Neural cell (in vitro differentiated cells): Measurements from ENCODE around the gene XXYLT1.

Experiments used
- EZH2 ChIP-seq: fragments of 200-600, 300-800 bp; shearing (Covaris generic), sonication (generic); IDR thresholded peaks from 2 replicates; pipeline ENCODE4 v1.6.1; 2014; ENCODE audit warnings: antibody characterized with exemption, low read length, borderline replicate concordance, mild to moderate bottlenecking; ENCODE audit not compliant: insufficient read depth, poor library complexity, severe bottlenecking
- RAD21 ChIP-seq: fragments of 450-650 bp; conservative IDR thresholded peaks from 2 replicates; pipeline ENCODE4 v1.6.1; 2014; ENCODE audit warnings: antibody characterized with exemption, mild to moderate bottlenecking, moderate library complexity
- TF ChIP-seq, protein P1 (sequence below): fragments of 450-650 bp; IDR thresholded peaks from 2 replicates; pipeline ENCODE4 v1.5.1; 2014; ENCODE audit warnings: antibody characterized with exemption, mild to moderate bottlenecking, moderate library complexity; ENCODE audit not compliant: poor library complexity, severe bottlenecking
- TF ChIP-seq, protein P2 (sequence below): IDR thresholded peaks from 2 replicates; pipeline ENCODE4 v1.6.1; 2012; ENCODE audit warnings: borderline replicate concordance

DNA sequence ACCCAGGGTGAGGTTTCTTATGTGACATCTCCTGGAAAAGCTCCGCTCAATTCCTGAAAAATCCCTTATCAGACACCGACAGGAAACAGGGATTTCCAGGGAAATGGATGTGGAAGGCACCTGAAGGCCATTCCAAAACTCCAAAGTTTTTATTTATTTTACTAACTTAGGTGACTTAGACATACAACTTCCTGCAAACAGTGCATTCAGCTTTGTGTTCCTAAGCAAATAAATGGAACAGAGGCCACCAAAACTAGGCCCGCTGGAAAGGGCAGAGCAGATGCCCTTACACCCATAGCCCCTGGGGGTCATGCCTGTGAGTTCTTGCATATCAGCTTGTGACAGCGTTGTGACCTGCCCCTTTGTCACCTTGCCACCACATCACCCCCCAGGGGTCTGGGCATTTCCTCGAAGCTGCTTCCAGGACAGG, 239.4 kb downstream of the XXYLT1 start:
- TF ChIP-seq, protein P1, sequence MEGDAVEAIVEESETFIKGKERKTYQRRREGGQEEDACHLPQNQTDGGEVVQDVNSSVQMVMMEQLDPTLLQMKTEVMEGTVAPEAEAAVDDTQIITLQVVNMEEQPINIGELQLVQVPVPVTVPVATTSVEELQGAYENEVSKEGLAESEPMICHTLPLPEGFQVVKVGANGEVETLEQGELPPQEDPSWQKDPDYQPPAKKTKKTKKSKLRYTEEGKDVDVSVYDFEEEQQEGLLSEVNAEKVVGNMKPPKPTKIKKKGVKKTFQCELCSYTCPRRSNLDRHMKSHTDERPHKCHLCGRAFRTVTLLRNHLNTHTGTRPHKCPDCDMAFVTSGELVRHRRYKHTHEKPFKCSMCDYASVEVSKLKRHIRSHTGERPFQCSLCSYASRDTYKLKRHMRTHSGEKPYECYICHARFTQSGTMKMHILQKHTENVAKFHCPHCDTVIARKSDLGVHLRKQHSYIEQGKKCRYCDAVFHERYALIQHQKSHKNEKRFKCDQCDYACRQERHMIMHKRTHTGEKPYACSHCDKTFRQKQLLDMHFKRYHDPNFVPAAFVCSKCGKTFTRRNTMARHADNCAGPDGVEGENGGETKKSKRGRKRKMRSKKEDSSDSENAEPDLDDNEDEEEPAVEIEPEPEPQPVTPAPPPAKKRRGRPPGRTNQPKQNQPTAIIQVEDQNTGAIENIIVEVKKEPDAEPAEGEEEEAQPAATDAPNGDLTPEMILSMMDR: no peak
- TF ChIP-seq EZH2 (no peak), RAD21 (no peak)
- TF ChIP-seq, protein P2, sequence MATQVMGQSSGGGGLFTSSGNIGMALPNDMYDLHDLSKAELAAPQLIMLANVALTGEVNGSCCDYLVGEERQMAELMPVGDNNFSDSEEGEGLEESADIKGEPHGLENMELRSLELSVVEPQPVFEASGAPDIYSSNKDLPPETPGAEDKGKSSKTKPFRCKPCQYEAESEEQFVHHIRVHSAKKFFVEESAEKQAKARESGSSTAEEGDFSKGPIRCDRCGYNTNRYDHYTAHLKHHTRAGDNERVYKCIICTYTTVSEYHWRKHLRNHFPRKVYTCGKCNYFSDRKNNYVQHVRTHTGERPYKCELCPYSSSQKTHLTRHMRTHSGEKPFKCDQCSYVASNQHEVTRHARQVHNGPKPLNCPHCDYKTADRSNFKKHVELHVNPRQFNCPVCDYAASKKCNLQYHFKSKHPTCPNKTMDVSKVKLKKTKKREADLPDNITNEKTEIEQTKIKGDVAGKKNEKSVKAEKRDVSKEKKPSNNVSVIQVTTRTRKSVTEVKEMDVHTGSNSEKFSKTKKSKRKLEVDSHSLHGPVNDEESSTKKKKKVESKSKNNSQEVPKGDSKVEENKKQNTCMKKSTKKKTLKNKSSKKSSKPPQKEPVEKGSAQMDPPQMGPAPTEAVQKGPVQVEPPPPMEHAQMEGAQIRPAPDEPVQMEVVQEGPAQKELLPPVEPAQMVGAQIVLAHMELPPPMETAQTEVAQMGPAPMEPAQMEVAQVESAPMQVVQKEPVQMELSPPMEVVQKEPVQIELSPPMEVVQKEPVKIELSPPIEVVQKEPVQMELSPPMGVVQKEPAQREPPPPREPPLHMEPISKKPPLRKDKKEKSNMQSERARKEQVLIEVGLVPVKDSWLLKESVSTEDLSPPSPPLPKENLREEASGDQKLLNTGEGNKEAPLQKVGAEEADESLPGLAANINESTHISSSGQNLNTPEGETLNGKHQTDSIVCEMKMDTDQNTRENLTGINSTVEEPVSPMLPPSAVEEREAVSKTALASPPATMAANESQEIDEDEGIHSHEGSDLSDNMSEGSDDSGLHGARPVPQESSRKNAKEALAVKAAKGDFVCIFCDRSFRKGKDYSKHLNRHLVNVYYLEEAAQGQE: no peak
